Neural cell (in vitro differentiated cells): ENCODE measurements around the gene MYO6.

Experiments used
- CTCF ChIP-seq: fragments of 450-650 bp; IDR thresholded peaks from 2 replicates; pipeline ENCODE4 v1.5.1; 2014; ENCODE audit warnings: antibody characterized with exemption, mild to moderate bottlenecking, moderate library complexity; ENCODE audit not compliant: poor library complexity, severe bottlenecking
- EP300 ChIP-seq: fragments of 450-650 bp; conservative IDR thresholded peaks from 2 replicates; pipeline ENCODE4 v1.6.1; 2014; ENCODE audit warnings: antibody characterized with exemption, mild to moderate bottlenecking, moderate library complexity; ENCODE audit not compliant: poor library complexity, severe bottlenecking
- EZH2 ChIP-seq: fragments of 200-600, 300-800 bp; shearing (Covaris generic), sonication (generic); IDR thresholded peaks from 2 replicates; pipeline ENCODE4 v1.6.1; 2014; ENCODE audit warnings: antibody characterized with exemption, low read length, borderline replicate concordance, mild to moderate bottlenecking; ENCODE audit not compliant: insufficient read depth, poor library complexity, severe bottlenecking
- POLR2AphosphoS5 ChIP-seq: IDR thresholded peaks from 2 replicates; pipeline ENCODE4 v1.6.1; 2012
- RAD21 ChIP-seq: fragments of 450-650 bp; conservative IDR thresholded peaks from 2 replicates; pipeline ENCODE4 v1.6.1; 2014; ENCODE audit warnings: antibody characterized with exemption, mild to moderate bottlenecking, moderate library complexity
- REST ChIP-seq: IDR thresholded peaks from 2 replicates; pipeline ENCODE4 v1.6.1; 2012; ENCODE audit warnings: borderline replicate concordance
- SMC3 ChIP-seq: fragments of 450-650 bp; conservative IDR thresholded peaks from 2 replicates; pipeline ENCODE4 v1.6.1; 2014; ENCODE audit warnings: antibody characterized with exemption, mild to moderate bottlenecking, moderate library complexity; ENCODE audit not compliant: poor library complexity
- TAF1 ChIP-seq: IDR thresholded peaks from 2 replicates; pipeline ENCODE4 v1.6.1; 2012; ENCODE audit warnings: low read depth

GRCh38 chr6:75711173-75711572 lies 37.9 kb upstream of the MYO6 start:
- TF ChIP-seq POLR2AphosphoS5, result no peak
- no peak for TF ChIP-seq CTCF
- no peak for TF ChIP-seq TAF1
- no peak for TF ChIP-seq SMC3
- TF ChIP-seq EZH2, result no peak
- no peak for TF ChIP-seq EP300
- no peak for TF ChIP-seq REST
- TF ChIP-seq RAD21, result no peak
